Breast epithelium (tissue), 3 donors: Measurements from ENCODE around the gene RPUSD1.

Source experiments
- CTCF ChIP-seq, 3 donors: fragments of 450-650 bp; IDR thresholded peaks; one replicate each; pipeline ENCODE4 v1.5.1; 2016 to 2017; ENCODE audit warnings: antibody characterized with exemption in 3 of 3, mild to moderate bottlenecking in 3 of 3, moderate library complexity in 3 of 3
- POLR2AphosphoS5 ChIP-seq, 3 donors: sonication (generic); formaldehyde crosslinking; IDR thresholded peaks; one replicate each; pipeline ENCODE4 v1.6.1; 2017; ENCODE audit warnings: antibody characterized with exemption in 3 of 3

- TF ChIP-seq POLR2AphosphoS5 (IDR thresholded peaks at IDR 0.05) (no peak), CTCF (IDR thresholded peaks at IDR 0.05) (no peak)
Measured at GRCh38 chr16:792221-792995, 4.2 kb upstream of the RPUSD1 start.
